Inflammatory macrophage treated with lipopolysaccharide for 1 hour (primary cell): Measurements from ENCODE around the gene FOSL2.
A peak's percentile ranks its signal among the peaks of the same experiment; 100 is the strongest.

ENCODE experiments used
- DNase-seq, 2 donors: peaks; one replicate each; pipeline ENCODE4 v3.0.0-alpha.2; 2020 to 2022

The FOSL2 gene

DNA sequence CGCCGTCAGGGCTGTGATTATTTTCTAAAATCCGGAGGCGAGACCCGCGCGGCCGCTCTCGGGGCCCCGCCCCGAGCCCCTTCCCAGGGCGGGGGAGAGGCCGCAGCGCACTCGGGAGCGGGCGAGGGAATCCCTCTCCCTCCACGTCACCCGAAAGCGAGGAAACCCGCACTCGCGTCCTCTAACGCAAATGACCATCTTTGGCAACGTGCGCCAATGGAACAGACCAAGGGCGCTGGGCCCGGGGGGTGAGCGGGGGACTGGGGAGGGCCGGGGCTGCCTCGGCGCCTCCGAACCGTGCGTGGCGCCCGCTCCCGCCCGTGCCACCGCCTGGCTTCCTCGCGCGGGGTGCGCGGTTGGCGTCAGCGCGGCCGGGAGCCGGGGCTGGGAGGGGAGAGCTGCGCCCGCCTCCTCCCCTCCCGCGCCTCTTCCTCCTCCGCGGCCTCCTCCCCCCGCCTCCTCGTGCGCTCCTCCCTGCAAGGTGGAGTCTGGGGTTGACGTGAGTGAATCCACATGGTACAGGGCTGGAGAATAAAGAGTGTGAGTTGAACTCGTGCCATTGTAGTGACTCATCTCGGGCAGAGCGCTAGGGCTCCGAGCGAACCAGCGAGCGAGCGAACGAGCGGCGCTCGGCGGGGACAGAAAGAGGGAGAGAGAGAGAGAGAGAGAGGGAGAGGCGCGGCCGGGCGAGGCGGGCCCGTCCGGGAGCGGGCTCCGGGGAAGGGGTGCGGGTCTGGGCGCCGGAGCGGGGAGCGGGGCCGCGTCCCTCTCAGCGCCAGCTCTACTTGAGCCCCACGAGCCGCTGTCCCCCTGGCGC, at the start of gene FOSL2:
TSS of gene FOSL2 (plus strand) at position 562 of the 817 bp plus-strand sequence. CDS start 863 bp downstream, outside the sequence.
- DNase-seq, result peak; percentile 94 to 95

GRCh38 chr2:28343184-28343942, 49.3 kb upstream of the FOSL2 start:
- DNase-seq, result peak; percentile 44 to 46

DNA sequence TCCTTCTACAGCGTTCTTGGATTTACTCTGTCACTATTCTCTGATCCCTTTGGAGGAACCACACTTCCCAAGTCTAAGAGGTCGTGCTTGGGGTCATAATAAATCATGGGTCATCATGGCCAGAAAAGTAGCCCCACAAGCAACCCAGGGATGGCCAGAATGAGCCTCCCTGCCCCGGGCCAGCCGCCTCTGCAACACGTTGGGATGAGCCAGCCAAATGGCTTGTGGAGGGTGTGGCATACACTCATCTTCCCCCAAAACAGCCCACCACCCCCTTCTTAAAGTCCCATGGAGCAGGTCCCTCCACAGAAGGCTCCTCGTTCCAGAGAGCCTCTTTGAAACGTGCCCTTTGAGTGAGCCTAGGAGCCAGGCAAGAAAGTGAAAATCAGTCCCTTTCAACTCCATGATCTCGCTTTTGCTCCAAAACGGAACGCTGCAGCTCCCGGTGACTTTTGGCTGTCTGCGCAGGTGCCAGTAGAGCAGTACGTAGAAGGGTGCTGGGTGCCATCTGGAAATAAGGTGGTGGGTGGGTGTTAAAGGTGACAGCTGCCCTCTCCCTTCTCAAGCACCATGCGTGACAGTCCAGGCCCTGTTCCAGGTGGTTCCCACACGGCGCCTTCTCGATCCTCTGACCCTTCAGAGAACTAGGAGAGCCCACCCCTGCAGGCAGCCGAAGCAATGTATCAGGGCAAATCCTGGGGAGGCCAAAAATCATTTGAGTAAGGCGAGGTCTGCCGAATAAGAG, 48.5 kb upstream of the FOSL2 start:
- no peak for DNase-seq

DNA sequence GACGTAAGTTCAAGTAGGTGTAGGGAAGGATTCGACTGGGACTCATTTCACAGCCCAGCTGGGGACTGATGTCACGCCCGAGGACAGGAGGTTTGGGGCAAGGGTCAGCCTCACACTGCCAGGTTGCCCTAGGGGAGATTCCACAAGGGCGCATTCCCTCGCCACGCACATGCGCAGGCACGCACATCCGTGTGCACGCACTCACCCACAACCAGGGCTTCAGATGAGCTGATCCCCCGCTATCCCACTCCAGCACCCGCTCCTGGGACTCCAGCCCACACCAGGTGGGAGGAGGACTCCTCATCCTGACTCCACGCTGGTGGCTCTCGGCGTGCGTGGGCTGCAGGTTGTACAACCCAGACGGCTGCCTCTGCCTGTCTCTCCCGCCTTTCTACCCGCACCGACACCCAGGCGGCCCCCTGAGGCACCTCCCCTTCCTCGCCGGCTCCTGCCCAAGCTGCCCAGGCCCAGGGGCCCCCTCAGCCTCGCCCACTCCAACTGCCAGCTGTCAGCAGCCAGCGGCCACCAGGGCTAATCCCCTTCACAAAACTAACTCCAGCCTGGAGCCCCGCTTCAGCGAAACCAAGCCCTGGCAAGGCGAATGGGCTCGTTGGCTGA, 47.8 kb upstream of the FOSL2 start:
- DNase-seq, result no peak

GRCh38 chr2:28345619-28346018, 47.0 kb upstream of the FOSL2 start:
- no peak for DNase-seq

- DNase-seq, result no peak
These were observed 46.1 kb upstream of the FOSL2 start for GRCh38 chr2:28346587-28346986.

DNA sequence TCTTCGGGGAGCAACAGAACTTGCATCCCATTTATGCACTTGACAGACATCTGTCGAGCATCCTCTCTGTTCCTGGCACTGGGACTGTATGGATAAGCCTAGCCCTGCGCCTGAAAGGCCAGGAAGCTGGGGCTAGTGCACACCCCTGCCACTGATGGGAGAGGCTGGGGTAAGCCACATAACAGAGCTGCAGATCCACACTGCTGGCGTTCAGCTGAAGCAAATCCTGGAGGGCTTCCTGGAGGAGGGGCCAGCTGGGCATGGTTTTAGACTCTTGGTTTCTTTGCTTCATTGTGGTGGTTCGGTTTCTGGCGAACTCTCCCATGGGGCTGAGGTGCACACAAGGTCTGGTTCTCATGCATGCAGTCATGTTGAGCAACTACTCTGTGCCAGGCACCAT, 45.5 kb upstream of the FOSL2 start:
- DNase-seq, result no peak

DNA sequence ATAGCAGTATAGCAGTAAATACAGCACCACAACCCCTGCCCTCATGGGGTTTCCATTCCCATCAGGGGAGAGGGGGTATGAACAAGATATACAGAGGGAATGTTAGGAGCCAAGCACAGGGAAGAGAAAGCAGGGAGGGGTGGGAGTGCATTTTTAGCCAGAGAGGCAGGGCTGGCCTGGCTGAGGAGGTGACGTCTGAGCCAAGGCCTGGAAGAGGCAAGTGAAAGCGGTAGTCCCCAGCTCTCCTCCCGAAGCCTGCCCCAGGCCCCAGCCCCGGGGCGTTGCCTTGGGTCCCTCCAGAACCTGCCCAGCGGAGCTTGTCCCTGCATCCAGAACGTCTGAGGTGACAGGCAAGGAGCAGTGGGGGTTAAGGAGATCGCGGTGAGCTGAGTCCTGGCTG, 45.1 kb upstream of the FOSL2 start:
- DNase-seq, result no peak

DNA sequence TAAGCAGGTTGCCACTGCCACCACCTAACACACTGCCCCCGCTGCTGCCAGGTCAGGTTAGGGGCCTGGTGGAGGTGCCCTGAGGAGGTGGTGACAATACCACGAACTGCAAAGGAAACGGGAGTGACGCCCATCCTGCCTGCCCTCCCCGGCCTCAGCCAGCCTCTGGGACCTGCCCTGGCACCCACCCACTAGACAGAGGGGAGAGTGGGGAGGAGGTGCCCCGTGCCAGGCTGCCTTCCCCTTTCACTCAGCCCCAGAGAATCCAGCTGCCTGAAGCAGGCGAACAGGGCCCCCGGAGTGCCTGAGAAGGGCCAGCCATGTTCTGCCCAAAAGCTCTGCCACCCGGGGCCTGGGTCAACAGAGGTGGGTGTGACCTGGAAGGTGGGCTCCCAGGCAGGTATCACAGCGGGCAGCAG, 44.5 kb upstream of the FOSL2 start:
- no peak for DNase-seq

DNA sequence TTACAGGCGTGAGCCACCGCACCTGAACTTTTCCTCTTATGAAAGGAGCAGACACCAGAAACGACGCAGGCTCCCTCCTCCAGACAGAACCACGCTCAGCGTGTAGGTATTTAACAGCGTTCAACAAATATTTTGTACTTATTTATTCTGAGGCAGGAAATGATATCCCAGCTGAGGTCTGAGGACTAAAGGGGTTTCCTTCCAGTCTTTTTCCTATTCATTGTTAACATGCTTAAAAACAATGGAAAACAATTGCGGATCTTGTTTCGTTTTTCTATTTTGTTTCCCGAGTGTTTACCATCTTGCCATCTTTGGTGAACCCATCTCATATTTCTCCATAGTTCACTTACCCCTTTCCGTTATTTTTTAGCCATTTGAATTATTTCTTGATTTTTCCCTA, 43.7 kb upstream of the FOSL2 start:
- no peak for DNase-seq

- DNase-seq, result no peak
These were observed 43.0 kb upstream of the FOSL2 start for GRCh38 chr2:28349546-28350165.

DNA sequence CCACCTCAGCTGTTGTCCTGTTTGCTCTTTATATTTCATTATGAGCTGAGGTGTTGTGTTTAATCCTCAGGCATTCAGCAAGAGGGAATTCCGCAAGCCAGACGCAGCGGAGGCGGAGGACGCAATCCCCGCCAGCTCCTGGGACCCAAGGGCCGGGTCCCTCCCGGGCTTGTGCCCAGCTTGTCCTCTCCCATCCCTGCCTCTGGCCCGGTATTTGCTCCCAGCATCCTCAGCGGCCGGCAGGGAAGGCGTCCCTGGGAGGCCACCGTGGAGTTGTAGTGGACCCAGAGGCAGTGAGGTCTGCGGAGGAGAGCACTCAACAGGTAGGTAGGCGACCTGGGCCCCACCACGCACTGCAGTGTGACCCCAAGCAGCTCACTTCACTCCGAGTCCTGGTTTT, 42.5 kb upstream of the FOSL2 start:
- no peak for DNase-seq

- no peak for DNase-seq
These were observed 41.8 kb upstream of the FOSL2 start for GRCh38 chr2:28350791-28351285.

DNA sequence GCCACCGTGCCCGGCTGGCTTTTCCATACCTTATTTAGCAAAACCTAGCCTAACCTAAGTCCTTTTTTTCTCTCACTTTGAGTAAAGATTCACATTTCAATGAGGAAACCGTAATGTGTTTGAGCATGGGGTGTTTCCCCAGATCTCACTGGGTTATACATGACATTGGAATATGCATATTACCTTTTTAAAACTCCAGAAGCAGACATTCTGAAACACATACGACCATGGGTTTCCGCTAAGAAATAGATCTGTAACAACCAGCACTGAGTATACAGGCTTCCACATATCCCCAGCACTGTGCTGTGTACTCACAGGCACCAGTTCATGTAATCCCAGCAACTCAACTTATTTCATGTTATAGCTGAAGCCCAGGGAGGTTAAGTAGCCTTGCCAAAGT, 41.0 kb upstream of the FOSL2 start:
- DNase-seq, result no peak

DNA sequence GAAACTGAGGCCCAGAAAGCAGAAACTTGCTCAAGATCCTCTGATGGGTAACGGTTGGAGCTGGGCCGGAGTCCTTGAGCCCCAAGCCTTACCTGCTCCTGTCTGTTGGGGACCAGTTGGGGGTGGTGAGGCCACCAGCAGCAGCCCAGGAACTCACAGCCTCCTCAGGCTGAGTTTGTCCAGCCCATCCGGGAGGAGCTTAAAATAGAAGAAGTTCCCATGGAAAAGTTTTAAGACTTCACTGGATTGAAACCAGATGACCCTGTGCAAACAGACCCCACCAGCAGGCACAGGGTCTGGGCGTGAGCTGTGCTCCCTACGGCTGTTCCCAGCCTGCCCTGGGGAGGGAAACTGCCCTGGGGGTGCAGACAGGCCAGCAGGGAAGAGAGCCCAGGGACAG, 40.6 kb upstream of the FOSL2 start:
- no peak for DNase-seq

- no peak for DNase-seq
These were observed 40.0 kb upstream of the FOSL2 start for GRCh38 chr2:28352610-28353195.

- DNase-seq, result no peak
These were observed 37.6 kb upstream of the FOSL2 start for GRCh38 chr2:28354920-28355520.

DNA sequence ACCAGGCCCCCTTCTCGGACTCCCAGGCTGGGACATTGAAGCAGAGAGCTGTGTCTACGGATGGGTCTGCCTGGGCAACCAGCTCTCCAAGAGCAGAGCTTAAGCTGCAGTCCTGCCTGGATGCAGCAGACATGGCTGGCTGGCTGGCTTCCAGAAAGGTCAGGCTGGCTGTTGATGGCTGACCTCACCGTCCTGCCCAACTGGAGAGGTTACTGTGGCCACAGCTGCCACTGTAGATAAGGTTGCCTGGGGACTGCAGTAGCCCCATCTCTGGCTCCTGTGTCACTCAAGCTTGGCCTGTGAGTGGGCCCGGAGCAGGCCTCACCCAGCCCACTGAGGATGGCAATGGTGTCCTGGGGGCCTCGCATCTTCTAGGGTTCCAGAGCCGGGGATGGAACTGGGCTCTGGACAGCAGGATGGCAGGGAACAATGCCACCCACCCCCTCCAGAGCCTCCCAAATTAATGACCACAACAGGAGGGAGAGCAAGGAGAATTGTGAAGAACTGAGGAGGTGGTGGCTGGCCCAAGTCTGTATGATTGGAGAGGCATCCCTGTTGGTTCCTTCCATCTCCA, 37.0 kb upstream of the FOSL2 start:
- DNase-seq, result no peak

- DNase-seq, result no peak
These were observed 36.4 kb upstream of the FOSL2 start for GRCh38 chr2:28356095-28356911.

DNA sequence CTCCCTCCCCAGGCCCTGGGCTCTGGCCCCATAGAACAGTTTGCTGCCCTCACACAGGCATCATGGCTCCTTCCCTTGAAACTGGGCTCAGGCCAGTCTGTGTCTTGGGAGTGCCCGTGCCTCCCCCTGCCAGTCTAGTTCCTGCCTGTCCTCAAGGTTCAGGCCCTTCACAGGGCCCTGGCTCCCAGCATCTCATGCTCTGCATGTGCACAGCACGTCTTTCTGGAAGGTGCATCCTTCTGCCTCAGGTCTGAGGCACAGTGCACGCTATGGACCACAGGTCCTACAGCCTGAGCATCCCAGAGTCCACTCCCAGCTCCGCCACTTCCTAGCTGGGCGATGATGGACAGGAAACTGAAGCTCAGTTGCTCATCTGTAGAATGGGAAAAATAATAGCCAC, 35.6 kb upstream of the FOSL2 start:
- DNase-seq, result no peak
